GM11168 (cell line): ENCODE measurements around the gene EIF4G3.
"Not testable (repeated sequence)": the region's sequence is repeated elsewhere in the genome, so short reads cannot be mapped to it uniquely, and the experiment has no call there.

Experiments
- in situ Hi-C: fragments of 300-500 bp; cut with MboI; formaldehyde crosslinking; loops from one replicate; pipeline ENCODE4 v1.12.0; 2022; ENCODE audit warnings: low sequenced_read_pairs; ENCODE audit not compliant: unreplicated experiment

Gene EIF4G3, protein sequence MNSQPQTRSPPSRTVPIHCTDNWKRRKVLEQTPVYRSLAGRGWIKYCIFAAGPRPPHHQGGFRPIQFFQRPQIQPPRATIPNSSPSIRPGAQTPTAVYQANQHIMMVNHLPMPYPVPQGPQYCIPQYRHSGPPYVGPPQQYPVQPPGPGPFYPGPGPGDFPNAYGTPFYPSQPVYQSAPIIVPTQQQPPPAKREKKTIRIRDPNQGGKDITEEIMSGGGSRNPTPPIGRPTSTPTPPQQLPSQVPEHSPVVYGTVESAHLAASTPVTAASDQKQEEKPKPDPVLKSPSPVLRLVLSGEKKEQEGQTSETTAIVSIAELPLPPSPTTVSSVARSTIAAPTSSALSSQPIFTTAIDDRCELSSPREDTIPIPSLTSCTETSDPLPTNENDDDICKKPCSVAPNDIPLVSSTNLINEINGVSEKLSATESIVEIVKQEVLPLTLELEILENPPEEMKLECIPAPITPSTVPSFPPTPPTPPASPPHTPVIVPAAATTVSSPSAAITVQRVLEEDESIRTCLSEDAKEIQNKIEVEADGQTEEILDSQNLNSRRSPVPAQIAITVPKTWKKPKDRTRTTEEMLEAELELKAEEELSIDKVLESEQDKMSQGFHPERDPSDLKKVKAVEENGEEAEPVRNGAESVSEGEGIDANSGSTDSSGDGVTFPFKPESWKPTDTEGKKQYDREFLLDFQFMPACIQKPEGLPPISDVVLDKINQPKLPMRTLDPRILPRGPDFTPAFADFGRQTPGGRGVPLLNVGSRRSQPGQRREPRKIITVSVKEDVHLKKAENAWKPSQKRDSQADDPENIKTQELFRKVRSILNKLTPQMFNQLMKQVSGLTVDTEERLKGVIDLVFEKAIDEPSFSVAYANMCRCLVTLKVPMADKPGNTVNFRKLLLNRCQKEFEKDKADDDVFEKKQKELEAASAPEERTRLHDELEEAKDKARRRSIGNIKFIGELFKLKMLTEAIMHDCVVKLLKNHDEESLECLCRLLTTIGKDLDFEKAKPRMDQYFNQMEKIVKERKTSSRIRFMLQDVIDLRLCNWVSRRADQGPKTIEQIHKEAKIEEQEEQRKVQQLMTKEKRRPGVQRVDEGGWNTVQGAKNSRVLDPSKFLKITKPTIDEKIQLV (N-terminal part only)

DNA sequence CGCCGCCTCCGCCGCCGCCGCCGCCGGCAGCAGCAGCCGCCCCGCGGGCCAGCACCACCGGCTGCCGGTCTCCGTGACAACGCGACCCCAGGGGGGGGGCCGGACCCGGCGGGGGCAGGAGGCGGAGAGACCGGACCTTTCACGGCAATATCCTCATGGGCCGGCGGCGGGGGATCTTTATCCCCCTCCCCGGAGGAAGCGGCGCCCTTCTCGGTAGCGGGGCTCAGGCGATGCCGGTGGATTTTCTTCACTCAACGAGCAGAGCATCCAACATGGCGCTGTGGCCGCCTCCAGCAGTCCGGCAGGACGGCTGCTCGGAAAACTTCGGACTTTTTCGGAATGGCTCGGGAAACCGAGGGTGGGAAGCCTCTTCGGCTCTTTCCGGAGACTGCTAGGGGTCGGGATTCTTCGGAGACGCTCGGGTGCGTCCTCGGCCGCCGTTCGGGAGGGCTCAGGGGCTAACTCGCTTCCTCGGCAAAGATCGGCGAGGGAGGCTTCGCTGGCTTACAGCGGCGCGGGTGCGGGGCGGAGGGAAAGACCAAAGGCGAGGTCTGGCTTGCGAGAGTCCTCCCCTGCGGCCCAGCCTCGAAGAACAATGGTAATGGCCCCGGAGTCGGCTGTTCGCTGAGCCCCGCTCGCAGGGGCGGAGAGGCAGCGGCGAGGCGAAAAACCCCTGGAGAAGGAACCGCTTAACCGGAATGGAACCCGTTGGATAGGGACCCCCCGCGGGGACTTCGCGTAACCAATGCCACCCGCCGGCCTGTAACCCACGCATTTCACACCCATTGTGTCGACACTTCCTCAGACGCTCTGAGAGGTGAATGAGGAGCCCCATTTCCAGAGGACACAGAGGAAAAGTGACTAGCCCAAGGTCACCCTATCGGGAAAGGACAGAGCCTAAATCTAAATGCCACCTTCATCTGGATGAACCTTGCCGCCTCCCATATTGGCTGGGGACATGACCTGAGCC is at the start of gene EIF4G3:
TSS of gene EIF4G3 (minus strand) at position 312 of the 970 bp plus-strand sequence. CDS start 174,155 bp downstream, outside the sequence.
- in situ Hi-C loops = no loop called here

DNA sequence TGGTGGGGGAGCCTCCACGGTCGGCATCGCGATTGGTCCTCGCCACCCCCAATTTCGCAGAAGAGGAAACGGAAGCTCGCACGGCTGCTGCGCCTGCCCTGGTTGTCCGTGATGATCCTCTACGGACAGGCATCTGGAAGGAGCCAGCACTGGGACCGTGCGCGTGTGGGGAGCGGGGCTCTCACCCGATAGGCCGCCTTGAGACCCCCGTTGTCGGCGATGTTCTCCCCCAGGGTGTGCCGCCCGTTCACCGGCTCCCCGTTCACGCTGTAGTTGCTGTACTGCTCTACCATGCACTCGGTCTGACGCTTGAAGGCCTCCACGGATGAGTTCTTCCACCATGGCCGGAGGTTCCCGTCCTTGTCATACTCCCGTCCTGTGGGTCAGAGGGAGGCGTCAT is 48.4 kb upstream of the EIF4G3 start:
- in situ Hi-C loops = loop anchor here (25.0 kb wide), 2 partner anchors 412 to 712 kb away; partner anchors contain the start of gene HSPG2

DNA sequence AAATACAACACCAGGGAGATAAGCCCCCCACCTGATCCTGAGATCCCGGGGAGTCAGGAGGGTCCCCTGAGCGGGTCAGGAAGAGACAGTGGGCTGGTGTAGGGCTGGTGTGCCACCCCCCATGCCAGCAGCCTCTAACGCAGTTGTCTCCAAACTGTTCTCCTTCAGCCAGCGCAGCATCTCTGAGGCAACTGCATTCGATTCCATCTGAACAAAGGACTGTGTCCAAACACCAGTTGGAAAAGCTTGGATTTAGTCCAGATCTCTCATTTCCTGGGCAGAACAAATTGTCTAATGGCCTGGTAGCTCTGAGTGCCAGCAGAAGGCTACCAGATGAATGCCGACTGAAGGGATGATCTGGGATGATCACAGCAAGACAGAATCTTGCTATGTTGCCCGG is 44.1 kb upstream of the EIF4G3 start:
- in situ Hi-C loops = no loop called here

DNA sequence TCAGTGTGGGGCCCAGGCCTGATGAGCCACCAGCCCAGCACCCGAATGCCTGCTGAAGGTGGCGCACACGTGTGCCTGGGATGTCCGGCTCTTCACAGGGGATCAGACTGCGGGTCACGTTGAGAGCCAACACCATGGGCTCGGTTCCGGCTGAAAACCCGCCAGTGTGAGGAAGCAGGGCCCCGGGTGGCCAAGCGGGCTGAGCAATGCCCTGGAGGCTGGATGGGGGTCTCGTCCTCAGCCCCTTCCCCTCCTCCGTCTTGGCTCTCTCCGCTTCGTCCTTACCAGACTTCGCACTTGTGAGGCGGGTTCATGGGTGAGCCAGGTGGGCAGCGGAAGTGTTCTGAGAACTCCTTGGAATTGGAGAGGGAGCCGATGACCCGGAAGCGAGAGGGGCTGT is 43.0 kb upstream of the EIF4G3 start:
- in situ Hi-C loops = no loop called here

DNA sequence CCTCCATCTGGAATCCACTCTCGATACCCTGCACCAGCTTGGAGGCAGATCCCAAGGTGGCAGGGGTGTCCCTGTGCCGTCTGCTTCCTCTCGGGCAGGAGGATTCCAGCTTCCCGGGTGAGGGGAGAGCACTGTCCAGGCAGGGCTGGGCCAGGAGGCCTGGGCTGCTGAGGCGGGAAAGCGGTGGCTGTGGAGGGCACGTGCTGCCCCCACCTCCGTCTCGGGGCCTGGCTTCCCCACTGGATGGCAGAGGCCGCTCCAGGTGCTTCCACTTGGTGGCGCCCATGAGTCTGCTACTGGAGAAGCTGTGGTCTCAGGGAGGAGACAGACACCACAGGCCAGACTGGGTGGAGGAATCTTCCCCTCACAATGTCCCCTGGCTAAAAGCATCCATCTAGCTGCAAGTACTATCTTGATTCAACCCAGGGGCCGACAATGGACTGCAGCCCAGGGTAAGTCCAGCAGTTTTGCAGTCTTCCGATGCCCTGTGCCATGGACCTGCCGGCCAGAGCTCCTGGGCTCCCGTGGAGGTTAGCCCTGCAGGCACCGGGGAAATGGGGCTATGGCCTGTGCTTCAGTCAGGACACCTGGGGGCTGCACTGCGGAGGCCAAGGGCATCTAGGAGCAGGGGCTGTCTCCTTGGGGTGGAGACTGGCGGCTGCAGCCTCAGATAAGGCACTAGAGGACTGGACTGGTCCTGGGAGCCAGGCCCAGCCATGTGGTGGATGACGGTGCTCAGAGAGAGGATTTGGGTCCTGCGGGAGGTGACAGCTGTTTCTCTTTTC is 41.3 kb upstream of the EIF4G3 start:
- in situ Hi-C loops = no loop called here

DNA sequence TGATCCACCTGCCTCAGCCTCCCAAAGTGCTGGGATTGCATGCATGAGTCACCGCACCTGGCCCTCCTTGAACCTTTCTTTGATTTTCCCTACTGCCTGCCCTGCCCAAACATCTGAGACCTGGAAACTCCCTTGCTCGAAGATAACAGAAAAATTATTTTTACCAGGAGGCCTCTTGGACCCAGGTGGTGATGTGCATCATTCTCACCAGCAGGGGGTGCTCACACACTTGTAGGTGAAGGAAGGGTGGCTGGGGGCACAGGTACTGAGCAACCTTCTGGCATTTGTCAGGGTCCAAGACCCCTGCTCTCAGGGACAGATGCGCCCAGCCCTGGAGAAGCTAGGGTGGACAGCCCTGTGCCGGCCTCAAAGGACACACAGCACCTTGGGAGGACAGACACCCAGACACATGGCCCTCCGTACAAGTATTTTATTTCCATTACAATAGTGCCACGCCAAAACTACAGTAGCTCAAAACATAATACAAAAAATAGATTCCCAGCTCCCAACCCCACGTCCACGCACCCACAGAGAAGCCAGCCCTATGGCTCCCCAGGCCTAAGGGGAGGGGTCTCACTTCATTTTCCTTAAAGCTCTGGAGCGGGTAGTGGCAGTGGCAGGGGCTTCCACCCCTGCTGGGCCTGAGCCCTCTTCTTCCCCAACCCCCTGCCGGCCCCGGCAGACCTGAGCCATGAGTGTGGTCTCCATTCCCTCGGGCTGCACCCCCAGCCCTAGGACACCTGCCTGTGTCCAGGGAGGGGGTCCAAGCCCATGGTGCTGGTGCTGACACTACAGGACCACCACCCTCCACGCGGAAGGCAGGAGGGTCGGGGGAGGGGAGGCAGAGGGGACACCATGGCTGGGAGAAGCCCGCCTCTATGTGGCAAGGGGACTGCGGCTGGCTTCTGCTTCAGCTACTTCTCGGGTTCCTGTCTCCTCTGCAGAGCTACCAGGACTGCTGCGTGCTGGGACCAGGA is 40.4 kb upstream of the EIF4G3 start:
- in situ Hi-C loops = no loop called here

DNA sequence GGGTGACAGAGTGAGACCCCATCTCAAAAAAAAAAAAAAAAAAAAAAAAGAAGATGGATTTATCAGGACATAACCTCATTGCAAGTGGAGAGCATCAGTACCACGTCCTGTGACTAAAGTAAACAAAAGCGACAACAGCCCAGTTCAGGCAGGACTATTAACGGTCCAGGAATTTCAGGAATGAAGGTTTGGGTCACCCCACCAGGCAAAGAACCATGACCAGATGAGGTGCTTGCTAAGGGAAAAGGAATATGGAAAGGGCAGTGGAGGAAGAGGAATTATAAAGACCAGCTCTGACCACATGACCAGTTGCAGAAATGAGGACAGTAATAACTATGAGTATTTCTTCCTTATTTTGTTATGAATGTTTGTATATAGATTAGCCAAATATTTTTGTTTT is 35.4 kb upstream of the EIF4G3 start:
- in situ Hi-C loops = no loop called here

DNA sequence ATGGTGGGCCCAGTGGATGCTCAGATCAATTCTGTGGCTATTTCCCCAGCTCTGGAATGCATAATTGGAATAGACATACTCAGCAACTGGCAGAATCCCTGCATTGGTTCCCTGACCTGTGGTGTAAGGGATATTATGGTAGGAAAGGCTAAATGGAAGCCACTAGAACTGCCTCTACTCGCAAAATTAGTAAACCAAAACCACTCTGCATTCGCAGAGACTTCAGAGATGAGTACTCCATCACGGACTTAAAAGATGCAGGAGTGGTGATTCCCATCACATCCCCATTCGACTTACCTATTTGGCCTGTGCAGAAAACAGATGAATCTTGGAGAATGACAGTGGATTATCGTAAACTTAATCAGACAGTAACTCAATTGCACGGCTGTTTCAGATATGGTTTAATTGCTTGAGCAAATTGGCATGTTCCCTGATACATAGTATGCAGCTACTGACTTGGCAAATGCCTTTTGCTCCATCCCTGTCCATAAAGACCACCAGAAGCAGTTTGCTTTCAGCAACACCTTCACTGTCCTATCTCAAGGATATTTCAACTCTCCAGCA is 31.5 kb upstream of the EIF4G3 start:
- in situ Hi-C loops = not testable (repeated sequence)

DNA sequence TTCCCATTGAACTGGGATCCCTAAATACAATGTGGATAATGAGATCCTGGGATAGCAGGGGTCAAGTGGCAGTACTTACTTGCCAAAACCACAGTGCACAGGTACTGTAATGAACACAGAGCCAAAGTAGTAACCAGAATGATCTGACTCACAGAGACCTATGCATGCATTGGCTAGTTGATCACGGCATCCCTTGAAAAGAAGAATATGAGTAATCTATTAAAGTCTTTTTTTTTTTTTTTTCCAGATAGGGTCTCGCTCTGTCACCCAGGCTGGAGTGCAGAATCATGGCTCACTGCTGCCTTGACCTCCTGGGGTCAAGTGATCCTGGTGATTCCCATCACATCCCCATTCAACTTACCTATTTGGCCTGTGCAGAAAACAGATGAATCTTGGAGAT is 29.4 kb upstream of the EIF4G3 start:
- in situ Hi-C loops = no loop called here

DNA sequence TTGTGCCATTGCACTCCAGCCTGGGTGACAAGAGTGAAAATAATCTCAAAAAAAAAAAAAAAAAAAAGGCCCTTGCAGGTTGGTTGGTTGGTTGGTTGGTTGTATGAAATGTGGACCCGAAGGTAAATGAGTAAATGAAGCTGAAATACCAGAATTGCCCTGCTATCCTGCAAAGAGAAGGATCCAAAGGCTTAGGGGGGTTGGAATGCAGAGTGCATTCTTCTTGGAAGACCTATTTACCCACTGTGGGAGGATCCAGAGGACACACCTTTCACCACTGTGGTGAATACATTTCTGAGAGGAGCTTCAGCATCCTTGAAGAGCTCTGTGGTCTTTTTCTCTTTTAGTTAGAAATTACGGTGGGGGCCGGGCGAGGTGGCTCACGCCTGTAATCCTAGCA is 28.7 kb upstream of the EIF4G3 start:
- in situ Hi-C loops = no loop called here

DNA sequence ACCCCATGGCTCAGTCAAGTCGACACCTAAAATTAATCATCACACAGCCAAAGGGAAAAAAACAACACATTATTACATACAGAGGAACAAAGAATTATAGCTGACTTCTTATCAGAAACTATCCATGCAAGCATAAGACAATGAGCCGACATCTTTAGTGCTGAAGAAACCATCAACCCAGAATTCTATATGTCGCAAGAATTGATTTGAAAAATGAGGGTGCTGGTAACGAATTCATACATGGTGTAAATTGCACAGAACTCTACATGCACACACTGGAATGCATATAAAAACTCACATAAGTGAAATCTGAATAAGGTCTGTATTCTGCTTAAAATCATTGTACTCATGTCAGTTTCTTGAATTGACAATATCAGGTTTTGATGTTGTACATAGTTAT is 25.0 kb upstream of the EIF4G3 start:
- in situ Hi-C loops = no loop called here

DNA sequence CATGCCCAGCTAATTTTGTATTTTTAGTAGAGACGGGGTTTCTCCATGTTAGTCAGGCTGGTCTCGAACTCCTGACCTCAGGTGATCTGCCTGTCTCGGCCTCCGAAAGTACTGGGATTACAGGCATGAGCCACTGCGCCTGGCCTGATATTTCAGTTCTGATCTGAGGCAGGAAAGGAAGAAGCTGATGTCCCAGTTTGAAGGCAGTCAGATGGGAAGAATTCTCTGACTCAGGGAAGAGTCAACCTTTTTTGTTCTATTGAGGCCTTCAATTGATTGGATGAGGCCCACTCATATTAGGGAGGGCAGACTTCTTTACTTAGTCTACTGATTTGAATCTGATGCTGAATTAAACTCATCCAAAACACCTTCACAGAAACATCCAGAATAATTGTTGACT is 24.5 kb upstream of the EIF4G3 start:
- in situ Hi-C loops = not testable (repeated sequence)

DNA sequence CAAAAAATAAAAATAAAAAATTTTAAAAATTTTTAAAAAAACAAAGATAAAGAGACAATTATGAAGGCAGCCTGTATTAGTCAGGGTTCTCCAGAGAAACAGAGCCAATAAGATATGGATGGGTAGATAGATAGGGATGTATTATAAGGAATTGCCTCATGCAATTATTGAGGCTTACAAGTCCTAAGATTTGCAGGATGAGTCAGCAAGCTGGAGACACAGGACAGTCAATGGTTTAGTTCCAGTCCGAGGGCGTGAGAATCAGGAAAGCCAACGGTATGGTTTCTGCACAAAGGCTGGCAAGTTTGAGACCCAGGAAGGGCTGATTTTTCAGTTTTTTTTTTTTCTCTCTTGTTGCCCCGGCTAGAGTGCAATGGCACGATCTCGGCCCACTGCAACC is 24.1 kb upstream of the EIF4G3 start:
- in situ Hi-C loops = no loop called here

DNA sequence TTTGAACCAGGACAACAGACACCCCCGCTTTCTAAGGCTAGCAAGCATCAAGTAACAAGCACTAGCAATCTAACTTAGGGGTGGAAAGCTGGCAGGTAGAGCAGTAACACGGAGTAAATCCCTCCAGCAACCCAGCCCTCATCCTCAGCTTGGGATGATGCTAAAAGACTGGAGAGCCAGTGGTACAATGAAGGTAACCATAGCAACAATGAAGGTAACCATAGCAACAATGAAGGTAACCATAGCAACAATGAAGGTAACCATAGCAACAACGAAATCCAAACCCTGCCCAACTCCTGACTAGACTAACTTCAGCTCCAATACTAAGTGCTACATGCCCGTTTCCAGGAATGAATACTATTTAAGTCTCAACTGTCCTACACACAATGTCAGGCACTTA is 22.2 kb upstream of the EIF4G3 start:
- in situ Hi-C loops = loop anchor here (10.0 kb wide), 2 partner anchors 194 to 504 kb away; no protein-coding TSS in a partner anchor

DNA sequence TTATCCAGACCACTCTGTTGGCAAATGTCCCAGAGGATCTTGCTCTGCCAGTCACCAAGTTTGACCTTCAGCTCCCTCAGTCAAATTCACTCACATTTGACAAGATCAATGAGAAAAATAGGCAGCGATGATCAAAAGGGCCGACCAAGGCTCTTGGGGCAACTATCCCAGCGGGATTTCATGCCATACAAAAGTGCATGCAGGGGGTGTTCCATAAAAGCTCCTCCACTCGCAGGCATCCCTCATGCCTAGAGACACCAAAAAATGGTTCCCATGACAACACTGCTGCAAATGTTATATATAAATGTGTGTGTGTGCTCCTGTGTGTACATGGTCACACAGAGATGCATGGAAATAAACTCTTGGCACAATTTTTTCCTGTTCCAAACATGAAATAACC is 16.2 kb upstream of the EIF4G3 start:
- in situ Hi-C loops = loop anchor here (10.0 kb wide), 2 partner anchors 188 to 498 kb away; no protein-coding TSS in a partner anchor

DNA sequence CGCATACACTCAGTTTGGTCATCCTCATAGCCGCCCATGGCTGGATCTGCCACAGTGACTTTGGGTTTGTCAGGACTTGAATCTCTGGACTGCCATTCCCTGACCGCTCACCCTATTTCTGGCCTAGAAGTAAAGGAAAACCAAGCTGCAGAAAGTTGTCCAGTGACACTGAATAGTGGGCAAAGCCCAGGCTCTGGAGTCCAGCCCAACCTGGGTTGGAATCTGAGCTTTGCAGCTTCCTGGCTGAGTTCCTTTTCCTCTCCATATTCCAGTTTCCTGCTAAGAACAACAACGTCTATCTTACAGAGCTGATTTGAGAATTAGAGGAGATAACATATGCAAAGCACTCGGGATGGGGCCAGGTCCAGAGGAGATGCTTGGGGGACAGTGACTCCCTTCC is 15.6 kb upstream of the EIF4G3 start:
- in situ Hi-C loops = loop anchor here (10.0 kb wide), 2 partner anchors 187 to 497 kb away; no protein-coding TSS in a partner anchor

DNA sequence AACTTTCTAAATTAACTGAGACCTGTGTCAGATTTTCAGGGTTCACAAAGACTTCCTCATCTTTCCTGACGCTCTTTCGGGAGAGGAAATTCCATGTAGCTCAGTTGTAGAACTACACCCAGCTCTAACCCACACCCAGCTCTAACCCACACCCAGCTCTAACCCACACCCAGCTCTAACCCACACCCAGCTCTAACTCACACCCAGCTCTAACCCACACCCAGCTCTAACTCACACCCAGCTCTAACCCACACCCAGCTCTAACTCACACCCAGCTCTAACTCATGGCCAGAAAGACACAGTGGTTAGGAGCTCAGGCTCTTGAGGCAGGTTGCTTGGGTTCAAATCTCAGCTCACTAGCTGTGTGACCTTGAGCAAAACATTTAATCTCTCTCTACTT is 14.1 kb upstream of the EIF4G3 start:
- in situ Hi-C loops = loop anchor here (10.0 kb wide), 2 partner anchors 186 to 496 kb away; no protein-coding TSS in a partner anchor
